Panc1 (cell line): Measurements from ENCODE around the gene CHAF1B. TPM values are rescaled to one million over a fixed set of nuclear protein-coding genes. Genes with fewer than 3 reads are reported as not detected.

Experiments
- ATAC-seq: fragments of 200-7000 bp; cut with Tn5 transposase; 2 replicates; pipeline ENCODE4 v1.9.1; 2020; ENCODE audit warnings: mild to moderate bottlenecking, moderate library complexity
- BruUV-seq: library from RNA; stranded (reverse); fragments of 400-500 nt; replicated peaks from 2 replicates; lab custom pipeline; 2021; lab: Mats Ljungman, UMichigan
- CTCF ChIA-PET: fragments of 300-600 bp; sonication (Branson Sonifier 250); formaldehyde crosslinking; loops from one replicate; lab custom pipeline; 2022; ENCODE audit warnings: antibody characterized with exemption; lab: Charles Lee
- POLR2A ChIA-PET: fragments of 300-600 bp; sonication (Branson Sonifier 250); formaldehyde crosslinking; loops from one replicate; lab custom pipeline; 2022; ENCODE audit warnings: antibody characterized with exemption; lab: Charles Lee
- DNase-seq: peaks from one replicate; pipeline ENCODE4 v3.0.0-alpha.2; 2010; ENCODE audit warnings: low read depth, low spot score
- H3K27ac ChIP-seq: 2 replicates; pipeline ENCODE4 v1.5.1; 2011; ENCODE audit warnings: mild to moderate bottlenecking, low read length, inconsistent platforms
- H3K27me3 ChIP-seq: fragments of 200-500 bp; sonication (Bioruptor generic); 2 replicates; pipeline ENCODE4 v1.6.0; 2014; ENCODE audit warnings: low read length, inconsistent platforms; ENCODE audit not compliant: control insufficient read depth, insufficient read depth
- H3K36me3 ChIP-seq: fragments of 200-500 bp; sonication (Bioruptor generic); 2 replicates; pipeline ENCODE4 v1.5.1; 2014; ENCODE audit warnings: inconsistent platforms, mild to moderate bottlenecking, low read length, moderate library complexity; ENCODE audit not compliant: control insufficient read depth, insufficient read depth
- H3K4me1 ChIP-seq: 2 replicates; pipeline ENCODE4 v1.5.1; 2011; ENCODE audit warnings: inconsistent platforms, mild to moderate bottlenecking, low read length, moderate library complexity; ENCODE audit not compliant: control insufficient read depth, insufficient read depth
- H3K4me3 ChIP-seq, 2 experiments: 2 replicates each; pipeline ENCODE4 v1.5.1; 2011 to 2012; ENCODE audit warnings: low read depth in 2 of 2, low read length in 2 of 2, mild to moderate bottlenecking in 2 of 2, inconsistent platforms in 1 of 2, moderate library complexity in 1 of 2
- H3K9me3 ChIP-seq: fragments of 200-500 bp; sonication (Bioruptor generic); 2 replicates; pipeline ENCODE4 v1.5.1; 2014; ENCODE audit warnings: low read depth, mild to moderate bottlenecking, inconsistent platforms, low read length, moderate library complexity; ENCODE audit not compliant: control insufficient read depth, insufficient read depth
- CTCF ChIP-seq: fragments of 450-650 bp; IDR thresholded peaks from 2 replicates; pipeline ENCODE4 v1.5.1; 2017; ENCODE audit warnings: mild to moderate bottlenecking
- POLR2AphosphoS5 ChIP-seq: IDR thresholded peaks from 2 replicates; pipeline ENCODE4 v1.6.1; 2012; ENCODE audit warnings: mild to moderate bottlenecking, low read depth, low read length, moderate library complexity
- SIN3A ChIP-seq: IDR thresholded peaks from 2 replicates; pipeline ENCODE4 v1.6.1; 2012; ENCODE audit warnings: low read depth, mild to moderate bottlenecking, low read length, moderate library complexity, borderline replicate concordance; ENCODE audit not compliant: insufficient read depth
- TCF7L2 ChIP-seq: IDR thresholded peaks from 2 replicates; pipeline ENCODE4 v1.6.1; 2011; ENCODE audit warnings: mild to moderate bottlenecking, low read depth, low read length, inconsistent platforms
- in situ Hi-C: cut with HindIII; loops from 2 replicates; pipeline ENCODE4 v1.10.0; 2016; ENCODE audit warnings: low sequenced_read_pairs, low pct_unique_long_range_greater_than_20kb
- intact Hi-C: fragments of 100-400 bp; cut with micrococcal nuclease; formaldehyde crosslinking; loops from one replicate; pipeline ENCODE4 v1.10.0; 2022; ENCODE audit not compliant: unreplicated experiment
- total RNA-seq: library from RNA; stranded (reverse); gene quantifications from one replicate; pipeline ENCODE4 v1.2.1, GENCODE V29; 2021; ENCODE audit not compliant: unreplicated experiment
- TF ChIP-seq, protein P1 (sequence below), 2 experiments: IDR thresholded peaks; 2 replicates each; pipeline ENCODE4 v1.6.1; 2011 to 2012; ENCODE audit warnings: low read depth in 2 of 2, control low read depth in 1 of 2, low read length in 1 of 2, mild to moderate bottlenecking in 1 of 2, moderate library complexity in 1 of 2; ENCODE audit not compliant: insufficient read depth in 1 of 2

The CHAF1B gene
- total RNA-seq, 1 experiment from 2014 or later: 18.4 TPM

DNA sequence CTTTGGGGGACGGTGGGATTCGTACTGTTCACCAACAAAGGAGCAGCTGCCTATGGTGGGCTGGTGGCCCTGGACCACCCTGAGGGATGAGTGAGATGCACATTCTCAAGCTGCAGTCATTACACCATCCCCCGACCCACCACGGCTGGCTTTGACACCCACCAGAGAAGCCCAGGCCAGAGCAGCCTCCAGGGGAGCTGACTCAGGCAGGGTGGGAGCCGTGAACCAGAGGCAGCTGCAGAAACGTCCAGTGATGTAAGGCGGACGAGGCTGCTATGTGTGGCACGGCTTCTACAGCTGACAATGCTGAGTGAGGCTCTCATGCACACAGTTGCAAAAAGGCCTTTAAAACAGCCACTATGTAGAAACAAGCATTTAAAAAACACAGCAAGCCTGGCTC lies 40.1 kb downstream of the CHAF1B start:
- in situ Hi-C loops: no loop called here
- no TSS peak for BruUV-seq
- Histone ChIP-seq H3K4me1 (peaks cover 10% of the 10 kb centered on the region), H3K36me3 (no peaks in the 10 kb centered on the region), H3K27me3 (no peaks in the 10 kb centered on the region), H3K27ac (no peak overlapping the region), H3K4me3 (no peak overlapping the region), H3K9me3 (no peaks in the 10 kb centered on the region)
- POLR2A ChIA-PET: interaction anchor here (0.6 kb wide), 1 partner anchor 233 kb away, joined by 3 read pairs; no protein-coding TSS in a partner anchor
- CTCF ChIA-PET: no interaction called here
- ATAC-seq (no peak), DNase-seq (no peak)
- intact Hi-C loops: loop anchor here (10.0 kb wide), 2 partner anchors 80 to 160 kb away; no protein-coding TSS in a partner anchor
- TF ChIP-seq TCF7L2 (no peak), SIN3A (no peak), CTCF (no peak), POLR2AphosphoS5 (no peak)
- TF ChIP-seq, protein P1, sequence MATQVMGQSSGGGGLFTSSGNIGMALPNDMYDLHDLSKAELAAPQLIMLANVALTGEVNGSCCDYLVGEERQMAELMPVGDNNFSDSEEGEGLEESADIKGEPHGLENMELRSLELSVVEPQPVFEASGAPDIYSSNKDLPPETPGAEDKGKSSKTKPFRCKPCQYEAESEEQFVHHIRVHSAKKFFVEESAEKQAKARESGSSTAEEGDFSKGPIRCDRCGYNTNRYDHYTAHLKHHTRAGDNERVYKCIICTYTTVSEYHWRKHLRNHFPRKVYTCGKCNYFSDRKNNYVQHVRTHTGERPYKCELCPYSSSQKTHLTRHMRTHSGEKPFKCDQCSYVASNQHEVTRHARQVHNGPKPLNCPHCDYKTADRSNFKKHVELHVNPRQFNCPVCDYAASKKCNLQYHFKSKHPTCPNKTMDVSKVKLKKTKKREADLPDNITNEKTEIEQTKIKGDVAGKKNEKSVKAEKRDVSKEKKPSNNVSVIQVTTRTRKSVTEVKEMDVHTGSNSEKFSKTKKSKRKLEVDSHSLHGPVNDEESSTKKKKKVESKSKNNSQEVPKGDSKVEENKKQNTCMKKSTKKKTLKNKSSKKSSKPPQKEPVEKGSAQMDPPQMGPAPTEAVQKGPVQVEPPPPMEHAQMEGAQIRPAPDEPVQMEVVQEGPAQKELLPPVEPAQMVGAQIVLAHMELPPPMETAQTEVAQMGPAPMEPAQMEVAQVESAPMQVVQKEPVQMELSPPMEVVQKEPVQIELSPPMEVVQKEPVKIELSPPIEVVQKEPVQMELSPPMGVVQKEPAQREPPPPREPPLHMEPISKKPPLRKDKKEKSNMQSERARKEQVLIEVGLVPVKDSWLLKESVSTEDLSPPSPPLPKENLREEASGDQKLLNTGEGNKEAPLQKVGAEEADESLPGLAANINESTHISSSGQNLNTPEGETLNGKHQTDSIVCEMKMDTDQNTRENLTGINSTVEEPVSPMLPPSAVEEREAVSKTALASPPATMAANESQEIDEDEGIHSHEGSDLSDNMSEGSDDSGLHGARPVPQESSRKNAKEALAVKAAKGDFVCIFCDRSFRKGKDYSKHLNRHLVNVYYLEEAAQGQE (IDR thresholded peaks at IDR 0.05; ENCODE audit: insufficient read depth in 1 of 2, low read depth in 2 of 2, low read length in 1 of 2): no peak

DNA sequence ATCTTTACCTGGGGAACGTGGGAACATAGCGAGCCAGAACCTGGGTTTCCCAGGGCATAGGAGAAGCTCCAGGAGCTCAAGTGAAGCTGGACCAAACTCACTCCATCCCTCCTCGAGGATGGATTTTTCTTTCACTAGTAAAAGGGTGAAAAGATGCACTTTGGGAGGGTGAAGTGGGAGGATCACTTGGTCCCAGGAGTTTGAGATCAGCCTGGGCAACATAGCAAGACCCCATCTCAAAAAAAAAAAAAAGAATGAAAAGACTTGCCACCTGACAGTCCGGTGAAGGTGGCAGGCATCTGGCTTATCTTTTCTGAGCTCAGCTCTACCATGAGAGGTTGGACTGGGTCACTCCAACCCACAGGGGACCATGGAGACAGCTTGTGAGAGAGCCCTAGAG lies 42.3 kb downstream of the CHAF1B start:
- in situ Hi-C loops (no loop called here), intact Hi-C loops (loop anchor here (10.0 kb wide), 2 partner anchors 77 to 157 kb away; no protein-coding TSS in a partner anchor)
- no peaks in the 10 kb centered on the region for H3K36me3 ChIP-seq
- H3K9me3 ChIP-seq: no peaks in the 10 kb centered on the region
- TF ChIP-seq, protein P1 (IDR thresholded peaks at IDR 0.05; ENCODE audit: insufficient read depth in 1 of 2, low read depth in 2 of 2, low read length in 1 of 2): no peak
- no peak for TF ChIP-seq POLR2AphosphoS5
- TF ChIP-seq TCF7L2: no peak
- TF ChIP-seq SIN3A: no peak
- TF ChIP-seq CTCF: no peak
- BruUV-seq: no TSS peak
- ChIA-PET POLR2A (no interaction called here), CTCF (interaction anchor here (0.7 kb wide), 1 partner anchor 583 kb away, joined by 3 read pairs; no protein-coding TSS in a partner anchor)
- DNase-seq: no peak
- peaks cover 14% of the 10 kb centered on the region for H3K4me1 ChIP-seq
- H3K4me3 ChIP-seq: no peak overlapping the region
- no peak overlapping the region for H3K27ac ChIP-seq
- no peak for ATAC-seq
- no peaks in the 10 kb centered on the region for H3K27me3 ChIP-seq
